SJCRH30 (cell line): ENCODE results near the gene CAMTA1. TPM values are rescaled to one million over a fixed set of nuclear protein-coding genes. Genes with fewer than 3 reads are reported as not detected.
"Not testable (repeated sequence)": the region's sequence is repeated elsewhere in the genome, so short reads cannot be mapped to it uniquely, and the experiment has no call there.

Experiments used
- DNase-seq, 2 experiments: peaks; one replicate each; pipeline ENCODE4 v3.0.0-alpha.2; 2015 to 2020
- H3K27ac ChIP-seq: fragments of 250-450 bp; sonication (Bioruptor Pico); 2 replicates; pipeline ENCODE4 v1.5.1; 2020; ENCODE audit warnings: mild to moderate bottlenecking, moderate library complexity
- H3K27me3 ChIP-seq: fragments of 250-450 bp; sonication (Bioruptor Pico); 2 replicates; pipeline ENCODE4 v1.5.1; 2020; ENCODE audit warnings: mild to moderate bottlenecking, moderate library complexity
- H3K36me3 ChIP-seq: fragments of 250-450 bp; sonication (Bioruptor Pico); 2 replicates; pipeline ENCODE4 v1.5.1; 2020; ENCODE audit warnings: mild to moderate bottlenecking, moderate library complexity
- H3K4me1 ChIP-seq: fragments of 250-450 bp; sonication (Bioruptor Pico); 2 replicates; pipeline ENCODE4 v1.5.1; 2020; ENCODE audit warnings: mild to moderate bottlenecking, moderate library complexity
- H3K4me3 ChIP-seq: fragments of 250-450 bp; sonication (Bioruptor Pico); 2 replicates; pipeline ENCODE4 v1.5.1; 2020; ENCODE audit warnings: mild to moderate bottlenecking, moderate library complexity
- H3K9me3 ChIP-seq: fragments of 250-450 bp; sonication (Bioruptor Pico); replicated peaks from 2 replicates; pipeline ENCODE4 v1.5.1; 2020; ENCODE audit warnings: mild to moderate bottlenecking, moderate library complexity
- total RNA-seq: library from RNA; depleted of rRNA; stranded (reverse); fragments of >200 nt; shearing (Covaris generic); gene quantifications from 2 replicates; pipeline ENCODE4 v1.2.3, GENCODE V29; 2014

Gene CAMTA1
- total RNA-seq, 1 experiment from 2014 or later: 153 TPM

DNA sequence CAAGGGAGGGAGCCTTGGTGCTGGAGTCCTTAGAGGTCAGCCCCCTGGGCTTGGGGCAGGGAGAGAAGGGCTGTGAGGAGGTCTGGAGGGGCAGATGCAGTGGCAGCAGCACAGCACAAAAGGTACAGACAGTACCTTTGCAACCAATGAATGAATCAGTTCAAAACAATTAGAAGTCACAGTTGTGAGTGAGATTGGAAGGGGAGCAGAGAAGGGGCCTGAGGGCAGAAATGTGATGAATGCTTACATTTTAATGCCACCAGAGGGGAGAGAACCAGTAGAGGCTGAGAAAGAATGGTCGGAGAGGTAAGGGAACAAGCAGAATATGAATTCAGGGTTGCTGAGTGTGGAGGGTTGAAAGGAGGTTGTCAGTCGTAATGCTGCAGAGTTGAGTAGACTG, 24.2 kb downstream of the CAMTA1 start:
- no peak overlapping the region for H3K27ac ChIP-seq
- DNase-seq: no peak
- peaks cover 11% of the 10 kb centered on the region for H3K4me1 ChIP-seq

GRCh38 chr1:6810146-6810734, 25.0 kb downstream of the CAMTA1 start:
- not testable (repeated sequence) for H3K4me1 ChIP-seq, H3K27me3 ChIP-seq, H3K27ac ChIP-seq, H3K9me3 ChIP-seq, H3K4me3 ChIP-seq, H3K36me3 ChIP-seq, DNase-seq

More for the DNA sequence above, 24.2 kb downstream of the CAMTA1 start:
- Histone ChIP-seq H3K4me3 (no peak overlapping the region), H3K36me3 (no peaks in the 10 kb centered on the region), H3K9me3 (no peaks in the 10 kb centered on the region), H3K27me3 (no peaks in the 10 kb centered on the region)

- DNase-seq: no peak
- Histone ChIP-seq H3K36me3 (no peaks in the 10 kb centered on the region), H3K27ac (no peak overlapping the region)
These were observed 26.3 kb downstream of the CAMTA1 start for GRCh38 chr1:6811583-6811982.

GRCh38 chr1:6813165-6813564, 27.9 kb downstream of the CAMTA1 start:
- Histone ChIP-seq H3K27me3 (no peaks in the 10 kb centered on the region), H3K36me3 (no peaks in the 10 kb centered on the region), H3K27ac (no peak overlapping the region), H3K9me3 (no peaks in the 10 kb centered on the region), H3K4me1 (no peaks in the 10 kb centered on the region), H3K4me3 (no peak overlapping the region)
- no peak for DNase-seq

More at GRCh38 chr1:6811583-6811982, 26.3 kb downstream of the CAMTA1 start:
- H3K27me3 ChIP-seq: no peaks in the 10 kb centered on the region
- H3K4me3 ChIP-seq: no peak overlapping the region
- no peaks in the 10 kb centered on the region for H3K4me1 ChIP-seq
- no peaks in the 10 kb centered on the region for H3K9me3 ChIP-seq

DNA sequence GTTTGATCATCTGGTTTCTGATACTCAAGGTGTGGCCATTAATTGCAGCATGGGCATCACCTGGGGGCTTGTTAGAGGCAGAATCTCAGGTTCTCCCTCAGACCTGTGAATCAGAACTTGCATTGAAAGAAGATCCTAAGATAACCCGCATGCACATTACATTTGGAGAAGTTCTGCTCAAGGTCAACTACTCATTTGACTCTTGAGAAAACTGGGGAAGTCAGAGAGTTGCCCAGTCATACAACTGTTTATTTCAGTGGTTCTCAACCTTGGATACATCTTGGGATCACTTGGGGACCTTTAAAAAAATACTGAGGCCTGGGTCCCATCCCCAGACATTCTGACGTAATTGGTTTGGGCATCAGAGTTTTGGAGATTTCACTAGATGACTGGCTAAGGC, 30.5 kb downstream of the CAMTA1 start:
- Histone ChIP-seq H3K9me3 (no peaks in the 10 kb centered on the region), H3K36me3 (no peaks in the 10 kb centered on the region), H3K27ac (no peak overlapping the region), H3K4me1 (peaks cover 1% of the 10 kb centered on the region; the same call in 1 of the 2 replicates), H3K27me3 (no peaks in the 10 kb centered on the region), H3K4me3 (no peak overlapping the region)
- DNase-seq: no peak

- Histone ChIP-seq H3K4me1 (peaks cover 3% of the 10 kb centered on the region; the same call in 1 of the 2 replicates), H3K27me3 (no peaks in the 10 kb centered on the region), H3K9me3 (no peaks in the 10 kb centered on the region), H3K36me3 (no peaks in the 10 kb centered on the region), H3K27ac (no peak overlapping the region), H3K4me3 (no peak overlapping the region)
- DNase-seq: no peak
These were observed 34.2 kb downstream of the CAMTA1 start for GRCh38 chr1:6819246-6820040.

- DNase-seq: no peak
These were observed 35.6 kb downstream of the CAMTA1 start for GRCh38 chr1:6820899-6821298.

GRCh38 chr1:6822530-6823359, 37.5 kb downstream of the CAMTA1 start:
- no peaks in the 10 kb centered on the region for H3K9me3 ChIP-seq
- no peak for DNase-seq
- no peak overlapping the region for H3K4me3 ChIP-seq
- peaks cover 3% of the 10 kb centered on the region; the same call in 1 of the 2 replicates for H3K4me1 ChIP-seq
- H3K36me3 ChIP-seq: peaks cover 7% of the 10 kb centered on the region
- no peak overlapping the region for H3K27ac ChIP-seq
- H3K27me3 ChIP-seq: no peaks in the 10 kb centered on the region

More at GRCh38 chr1:6820899-6821298, 35.6 kb downstream of the CAMTA1 start:
- Histone ChIP-seq H3K27ac (no peak overlapping the region), H3K9me3 (no peaks in the 10 kb centered on the region), H3K4me1 (peaks cover 3% of the 10 kb centered on the region; the same call in 1 of the 2 replicates), H3K27me3 (no peaks in the 10 kb centered on the region), H3K36me3 (no peaks in the 10 kb centered on the region; the same call in 1 of the 2 replicates), H3K4me3 (no peak overlapping the region)

DNA sequence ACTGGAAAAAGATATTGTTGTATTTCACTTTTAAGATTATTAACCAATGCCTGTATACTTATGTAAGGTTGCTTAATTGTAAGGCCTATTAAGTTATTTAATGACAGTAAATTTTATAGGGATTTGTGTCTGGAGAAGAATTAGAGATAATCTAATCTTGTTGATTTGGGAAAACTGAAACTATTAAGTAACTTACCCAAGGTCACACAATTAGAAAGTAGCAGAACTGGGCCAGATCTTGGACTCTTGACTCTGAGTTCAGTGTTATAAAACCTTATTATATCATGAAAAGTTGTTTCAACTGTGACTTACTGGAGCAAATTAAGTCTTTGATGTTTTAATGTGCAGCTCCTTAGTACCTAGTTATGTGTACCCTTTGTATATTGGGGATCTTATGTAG, 38.5 kb downstream of the CAMTA1 start:
- no peak for DNase-seq
- no peak overlapping the region for H3K4me3 ChIP-seq
- peaks cover 3% of the 10 kb centered on the region; the same call in 1 of the 2 replicates for H3K4me1 ChIP-seq
- H3K36me3 ChIP-seq: peaks cover 7% of the 10 kb centered on the region
- H3K9me3 ChIP-seq: no peaks in the 10 kb centered on the region
- no peak overlapping the region for H3K27ac ChIP-seq
- H3K27me3 ChIP-seq: no peaks in the 10 kb centered on the region

DNA sequence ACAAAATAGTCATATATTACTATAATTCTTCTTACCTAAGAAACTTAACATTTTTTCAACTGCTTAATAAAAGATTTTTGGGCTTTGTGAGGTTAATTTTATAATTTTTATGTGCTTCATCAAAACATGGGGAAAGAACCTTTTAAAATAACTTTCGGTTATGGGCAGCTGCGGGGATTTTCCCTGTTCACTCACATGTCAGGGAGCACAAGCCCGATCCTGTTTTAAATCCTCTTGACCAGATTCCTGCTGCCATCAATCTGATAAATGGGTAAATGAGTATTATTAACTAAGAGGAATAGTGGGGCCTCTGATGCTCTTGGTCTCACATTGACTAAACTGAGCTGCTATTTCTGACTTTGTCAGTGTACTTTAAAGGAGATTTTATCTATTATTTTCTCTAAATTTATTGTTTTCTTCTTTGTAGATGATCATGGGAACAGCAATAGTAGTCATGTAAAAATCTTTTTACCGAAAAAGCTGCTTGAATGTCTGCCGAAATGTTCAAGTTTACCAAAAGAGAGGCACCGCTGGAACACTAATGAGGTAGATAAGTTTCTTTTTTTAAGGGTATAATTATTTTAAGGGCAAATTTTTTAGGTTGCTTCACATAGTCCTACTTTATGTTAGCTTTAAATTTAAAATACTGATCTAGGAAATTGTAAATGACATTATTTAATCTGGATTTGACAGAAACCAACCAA, 39.6 kb downstream of the CAMTA1 start:
- Histone ChIP-seq H3K4me3 (no peak overlapping the region), H3K36me3 (peaks cover 13% of the 10 kb centered on the region), H3K9me3 (no peaks in the 10 kb centered on the region), H3K4me1 (peaks cover 3% of the 10 kb centered on the region; the same call in 1 of the 2 replicates), H3K27me3 (no peaks in the 10 kb centered on the region), H3K27ac (no peak overlapping the region)
- no peak for DNase-seq

GRCh38 chr1:6825828-6826227, 40.6 kb downstream of the CAMTA1 start:
- Histone ChIP-seq H3K27me3 (no peaks in the 10 kb centered on the region), H3K36me3 (peaks cover 17% of the 10 kb centered on the region)
- DNase-seq: no peak

GRCh38 chr1:6827079-6827478, 41.8 kb downstream of the CAMTA1 start:
- no peak for DNase-seq
- Histone ChIP-seq H3K4me1 (no peaks in the 10 kb centered on the region), H3K27ac (no peak overlapping the region), H3K4me3 (no peak overlapping the region), H3K9me3 (no peaks in the 10 kb centered on the region), H3K36me3 (peaks cover 17% of the 10 kb centered on the region), H3K27me3 (no peaks in the 10 kb centered on the region)

More at GRCh38 chr1:6825828-6826227, 40.6 kb downstream of the CAMTA1 start:
- Histone ChIP-seq H3K4me3 (no peak overlapping the region), H3K27ac (no peak overlapping the region), H3K9me3 (no peaks in the 10 kb centered on the region), H3K4me1 (peaks cover under 1% of the 10 kb centered on the region; the same call in 1 of the 2 replicates)

DNA sequence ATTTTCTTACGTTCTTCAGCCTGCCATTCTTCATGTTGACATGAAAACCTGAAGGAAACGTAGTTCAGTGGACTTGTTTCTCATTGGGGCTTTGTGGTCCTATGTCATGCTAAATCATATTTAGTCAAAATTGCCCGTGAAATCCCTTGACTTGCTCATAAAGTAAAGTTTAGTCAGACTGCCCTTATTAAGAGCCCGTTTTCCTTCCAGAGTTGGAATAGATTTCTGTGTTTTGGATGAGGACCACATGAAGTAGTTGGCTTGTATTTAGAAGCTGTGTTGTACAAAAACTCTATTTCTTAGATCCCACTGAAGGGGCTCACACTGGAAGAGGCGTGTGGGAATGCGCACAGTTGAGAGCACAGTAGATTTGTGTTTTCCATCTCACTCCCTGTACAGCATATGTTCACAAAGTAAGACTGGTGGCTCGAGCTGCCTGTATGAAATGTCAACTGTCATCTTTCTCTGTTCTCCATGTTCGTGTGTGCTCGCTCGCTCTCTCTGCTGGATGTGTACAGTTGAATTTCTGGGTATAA, 42.4 kb downstream of the CAMTA1 start:
- peaks cover 17% of the 10 kb centered on the region for H3K36me3 ChIP-seq
- DNase-seq: no peak
- no peak overlapping the region for H3K4me3 ChIP-seq
- H3K9me3 ChIP-seq: no peaks in the 10 kb centered on the region
- no peaks in the 10 kb centered on the region for H3K4me1 ChIP-seq
- H3K27ac ChIP-seq: no peak overlapping the region
- H3K27me3 ChIP-seq: no peaks in the 10 kb centered on the region

DNA sequence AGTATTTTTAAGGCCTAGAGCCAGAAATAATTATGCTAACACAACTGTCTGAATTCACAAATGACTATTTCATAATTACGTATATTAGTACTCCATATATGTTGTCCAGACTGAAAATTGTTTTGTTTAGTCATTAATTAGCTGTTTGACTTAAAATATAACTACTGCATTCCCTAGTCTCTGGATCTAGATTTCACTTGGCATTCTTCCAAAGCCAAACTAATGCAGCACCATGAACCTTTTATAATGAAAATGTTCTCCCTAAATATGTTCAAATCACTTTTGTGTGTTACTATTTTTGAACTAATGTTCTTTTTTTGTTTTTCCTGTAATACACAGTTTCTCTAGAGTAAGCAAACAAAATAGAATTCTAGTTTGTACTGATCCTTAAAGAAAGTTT, 46.1 kb downstream of the CAMTA1 start:
- peaks cover 26% of the 10 kb centered on the region for H3K36me3 ChIP-seq
- H3K27me3 ChIP-seq: no peaks in the 10 kb centered on the region
- H3K4me1 ChIP-seq: no peaks in the 10 kb centered on the region
- H3K9me3 ChIP-seq: no peaks in the 10 kb centered on the region
- no peak overlapping the region for H3K4me3 ChIP-seq
- H3K27ac ChIP-seq: no peak overlapping the region
- DNase-seq: no peak
